Fibroblast of the aortic adventitia (primary cell): ENCODE data around the gene KLHL25. TPM values are rescaled to one million over a fixed set of nuclear protein-coding genes. Genes with fewer than 3 reads are reported as not detected.

Experiments used
- DNase-seq: peaks from one replicate; pipeline ENCODE4 v3.0.0-alpha.2; 2010; ENCODE audit warnings: low read depth
- H3K4me3 ChIP-seq: 2 replicates; pipeline ENCODE4 v1.5.1; 2011; ENCODE audit warnings: low read depth, mild to moderate bottlenecking, control low read depth, low read length, moderate library complexity
- CTCF ChIP-seq: IDR thresholded peaks from 2 replicates; pipeline ENCODE4 v1.5.1; 2011; ENCODE audit warnings: mild to moderate bottlenecking, low read length, control low read depth, inconsistent platforms; ENCODE audit not compliant: insufficient read depth
- small RNA-seq: library from RNA; depleted of rRNA; stranded (forward); fragments of <200 nt; gene quantifications from one replicate; pipeline ENCODE3, GENCODE V24; 2012
- total RNA-seq: library from RNA; depleted of rRNA; stranded (reverse); fragments of >200 nt; gene quantifications from 2 replicates; pipeline ENCODE4 v1.2.3, GENCODE V29; 2012; ENCODE audit warnings: low replicate concordance

The KLHL25 gene
- total RNA-seq, 1 donor: 2.3 TPM

- no peak for TF ChIP-seq CTCF
- no peak for DNase-seq
- H3K4me3 ChIP-seq: no peak overlapping the region
Measured at GRCh38 chr15:85716261-85716660, 78.5 kb downstream of the KLHL25 start.

- H3K4me3 ChIP-seq: no peak overlapping the region
- TF ChIP-seq CTCF: no peak
- DNase-seq: peak; percentile 22
Measured at GRCh38 chr15:85711580-85712192, 83.0 kb downstream of the KLHL25 start.

- no peak overlapping the region for H3K4me3 ChIP-seq
- no peak for DNase-seq
- TF ChIP-seq CTCF: no peak
Measured at GRCh38 chr15:85710340-85710842, 84.3 kb downstream of the KLHL25 start.

Small RNAs within 50 kb of the gene (small RNA-seq; reads per million reads assigned to genes)
- gene AC021739.1 (not detected), gene MIR1276 (0.45 reads per million), gene MIR548AP (not detected), gene RNU6-231P (not detected)
